ENCODE data around the gene HTT. TPM values are rescaled to one million over a fixed set of nuclear protein-coding genes. Genes with fewer than 3 reads are reported as not detected.

The HTT gene
- total and polyA plus RNA-seq, 9 of the 15 experiments (the other 6 are each of a cell fraction or from before 2014, with no cell fraction given) = 0.66 to 31.6 (median 14.7) TPM

GRCh38 chr4:3035674-3036073 is 38.8 kb upstream of the HTT start (continued):
- TF ChIP-seq MITF (IDR thresholded peaks at IDR 0.05) (no peak), GTF3C2 (IDR thresholded peaks at IDR 0.05; ENCODE audit: borderline replicate concordance, extremely low read depth, insufficient read length) (no peak), NCOA6 (IDR thresholded peaks at IDR 0.05) (no peak), NCOA4 (IDR thresholded peaks at IDR 0.05; ENCODE audit: partially characterized antibody) (no peak), ZNF318 (IDR thresholded peaks at IDR 0.05; ENCODE audit: borderline replicate concordance in 1 of 2, low read depth in 1 of 2) (no peak), ZNF57 (CRISPR knock-in tag; IDR thresholded peaks at IDR 0.05) (no peak), HINFP (tag; conservative IDR thresholded peaks at IDR 0.05; ENCODE audit: low read depth) (no peak), ZNF133 (CRISPR knock-in tag; IDR thresholded peaks at IDR 0.05) (no peak), NR4A1 (CRISPR knock-in tag; IDR thresholded peaks at IDR 0.05) (no peak), NR4A1 (tag; IDR thresholded peaks at IDR 0.05) (no peak)
